Common myeloid progenitor, CD34-positive (primary cell): ENCODE data around the gene NEK10.

Experiments used
- CTCF ChIA-PET: fragments of 350-600 bp; sonication (Branson Sonifier 250); formaldehyde crosslinking; loops from one replicate; lab custom pipeline; 2021; ENCODE audit warnings: antibody characterized with exemption; lab: Charles Lee
- POLR2A ChIA-PET: fragments of 350-600 bp; sonication (Branson Sonifier 250); formaldehyde crosslinking; loops from one replicate; lab custom pipeline; 2021; ENCODE audit warnings: antibody characterized with exemption; lab: Charles Lee
- DNase-seq, 3 donors: peaks; one replicate each; pipeline versions ENCODE4 v3.0.0 to v3.0.0-alpha.2; 2013
- H3K27ac ChIP-seq, 2 experiments: 1 replicate in 1 of 2; 2 replicates in 1 of 2; pipeline ENCODE4 v1.7.0; 2013; ENCODE audit warnings: inconsistent platforms in 2 of 2, low read length in 2 of 2, mild to moderate bottlenecking in 2 of 2, low read depth in 1 of 2, moderate library complexity in 1 of 2; ENCODE audit not compliant: severe bottlenecking in 2 of 2, insufficient read depth in 1 of 2, poor library complexity in 1 of 2
- H3K27me3 ChIP-seq, 5 experiments: replicated peaks in 2 of 5; 1 replicate in 3 of 5; 2 replicates in 2 of 5; pipeline versions ENCODE4 v1.6.1 to v1.7.0; 2013; ENCODE audit warnings: low read length in 4 of 5, mild to moderate bottlenecking in 2 of 5, moderate library complexity in 2 of 5, inconsistent platforms in 1 of 5; ENCODE audit not compliant: insufficient read depth in 5 of 5, control insufficient read depth in 4 of 5
- H3K36me3 ChIP-seq, 4 experiments: 1 replicate in 2 of 4; 2 replicates in 2 of 4; pipeline versions ENCODE4 v1.6.1 to v1.7.0; 2013; ENCODE audit warnings: low read length in 3 of 4, control low read depth in 1 of 4, mild to moderate bottlenecking in 1 of 4; ENCODE audit not compliant: control insufficient read depth in 4 of 4, insufficient read depth in 4 of 4
- H3K4me1 ChIP-seq, 4 experiments: 1 replicate in 3 of 4; 2 replicates in 1 of 4; pipeline versions ENCODE4 v1.6.1 to v1.7.1; 2013; ENCODE audit warnings: low read length in 3 of 4, mild to moderate bottlenecking in 3 of 4, control low read depth in 1 of 4, inconsistent platforms in 1 of 4, moderate library complexity in 1 of 4; ENCODE audit not compliant: control insufficient read depth in 4 of 4, insufficient read depth in 4 of 4; ENCODE audit errors: control extremely low read depth in 1 of 4
- H3K4me3 ChIP-seq, 7 experiments: 1 replicate in 4 of 7; 2 replicates in 3 of 7; pipeline versions ENCODE4 v1.5.1 to v1.7.0; 2013; ENCODE audit warnings: mild to moderate bottlenecking in 7 of 7, low read length in 6 of 7, moderate library complexity in 6 of 7, inconsistent platforms in 2 of 7, low read depth in 2 of 7, control low read depth in 1 of 7; ENCODE audit not compliant: insufficient read depth in 4 of 7, control insufficient read depth in 1 of 7; ENCODE audit errors: extremely low read depth in 1 of 7
- H3K9me3 ChIP-seq, 5 experiments: 1 replicate in 4 of 5; 2 replicates in 1 of 5; pipeline versions ENCODE4 v1.6.1 to v1.7.1; 2013; ENCODE audit warnings: low read length in 4 of 5, mild to moderate bottlenecking in 2 of 5, inconsistent platforms in 1 of 5, low read depth in 1 of 5, moderate library complexity in 1 of 5; ENCODE audit not compliant: control insufficient read depth in 4 of 5, insufficient read depth in 2 of 5; ENCODE audit errors: control extremely low read depth in 1 of 5
- WGBS: methylation state at CpG from one replicate; pipeline ENCODE4 v1.1.5; 2013; ENCODE audit not compliant: insufficient coverage; 5-methylcytosine and 5-hydroxymethylcytosine counted together

NEK10 gene

DNA sequence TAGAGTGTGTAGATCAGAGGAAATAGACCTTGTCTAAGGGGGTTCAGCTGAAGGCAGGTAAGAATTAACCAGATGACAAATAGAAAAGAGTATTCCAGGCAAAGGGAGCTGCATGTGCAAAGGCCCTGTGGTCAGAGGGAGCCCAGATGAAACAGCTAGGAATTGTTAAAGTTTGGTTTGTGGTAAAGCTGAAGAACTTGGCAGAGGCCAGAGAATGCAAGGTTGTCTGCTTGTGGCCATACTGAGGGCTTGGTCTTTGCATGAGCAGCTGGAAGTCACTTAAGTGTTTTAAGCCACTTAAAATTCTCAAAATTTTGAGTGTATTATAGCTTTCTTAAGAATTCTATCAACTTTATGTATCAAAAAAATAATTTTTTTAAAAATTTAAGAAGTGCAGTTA, 116.5 kb downstream of the NEK10 start:
- ChIA-PET CTCF (no interaction called here), POLR2A (interaction anchor here (0.6 kb wide), 1 partner anchor 13 kb away, joined by 4 read pairs; no protein-coding TSS in a partner anchor)
- Histone ChIP-seq H3K36me3 (no peaks in the 10 kb centered on the region), H3K4me1 (no peaks in the 10 kb centered on the region), H3K4me3 (no peak overlapping the region), H3K27me3 (no peaks in the 10 kb centered on the region), H3K9me3 (no peaks in the 10 kb centered on the region), H3K27ac (no peak overlapping the region)
- DNase-seq: no peak

DNA sequence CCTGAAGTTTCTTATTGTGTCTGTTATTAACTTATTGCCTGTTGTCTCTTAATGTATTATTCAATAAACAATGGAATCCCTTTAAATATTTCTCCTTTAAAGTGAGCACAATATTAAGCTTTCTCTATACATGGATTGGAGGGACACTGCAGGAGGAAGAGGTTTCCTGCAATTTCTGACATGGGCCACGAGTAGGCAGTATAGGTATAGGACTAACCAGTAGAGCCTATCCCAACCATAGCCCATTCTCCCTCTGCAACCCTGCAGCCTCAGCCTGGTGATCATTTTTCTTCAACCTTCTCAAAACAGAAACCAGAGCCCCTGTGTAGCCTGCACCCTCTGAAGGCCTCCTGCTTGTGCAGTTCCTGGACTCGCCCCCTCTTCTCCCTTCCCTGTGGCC, 124.8 kb downstream of the NEK10 start:
- Histone ChIP-seq H3K36me3 (no peaks in the 10 kb centered on the region), H3K27ac (no peak overlapping the region), H3K9me3 (no peaks in the 10 kb centered on the region), H3K4me3 (no peak overlapping the region), H3K27me3 (no peaks in the 10 kb centered on the region), H3K4me1 (no peaks in the 10 kb centered on the region)
- 71% methylated on average over 1 of the region's 2 CpGs for WGBS
- POLR2A ChIA-PET: no interaction called here
- no peak for DNase-seq
- CTCF ChIA-PET: no interaction called here

DNA sequence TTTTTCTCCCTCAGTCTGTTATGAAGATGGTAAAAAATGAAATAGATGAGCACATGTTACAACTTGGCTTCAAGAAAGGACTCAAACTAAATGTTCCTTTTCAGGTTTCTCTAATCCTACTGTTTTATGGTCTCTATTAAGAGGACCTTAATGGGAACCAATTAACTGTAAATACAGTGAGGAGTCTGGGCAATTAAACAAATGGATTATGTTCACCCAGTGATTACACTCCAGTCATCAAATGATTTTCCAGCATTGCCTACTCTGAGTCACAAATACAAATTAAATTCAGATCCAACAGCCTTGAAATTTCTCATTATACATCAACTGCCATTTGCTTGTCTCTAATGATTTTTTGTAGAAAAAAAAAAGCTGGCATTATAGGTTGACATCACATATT, 129.2 kb downstream of the NEK10 start:
- CTCF ChIA-PET: no interaction called here
- POLR2A ChIA-PET: interaction anchor here (0.6 kb wide), 1 partner anchor 13 kb away, joined by 4 read pairs; no protein-coding TSS in a partner anchor

DNA sequence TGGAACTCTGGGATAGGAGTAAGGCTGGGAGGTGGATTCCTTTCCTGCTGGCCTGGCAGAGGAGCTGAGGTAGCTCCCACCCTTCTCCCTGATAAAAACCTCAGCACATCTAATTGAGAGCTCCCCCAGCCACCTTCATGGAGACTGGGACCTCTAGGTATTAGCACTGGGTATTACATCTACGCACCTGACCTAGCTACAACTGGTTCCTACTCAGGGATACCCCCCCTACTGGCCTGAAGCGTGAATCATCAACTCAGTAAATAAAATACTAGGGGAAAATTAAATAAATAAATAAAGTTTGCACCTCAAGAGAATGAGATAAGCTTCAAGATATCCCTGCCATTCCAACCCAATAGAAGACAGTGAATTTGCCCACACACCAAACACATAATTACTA, 140.4 kb downstream of the NEK10 start:
- no CpG with 5 or more reads among the region's 2 CpGs for WGBS
- H3K27ac ChIP-seq: no peak overlapping the region
- no peaks in the 10 kb centered on the region for H3K9me3 ChIP-seq
- no peak for DNase-seq
- no peak overlapping the region for H3K4me3 ChIP-seq
- H3K27me3 ChIP-seq: no peaks in the 10 kb centered on the region
- ChIA-PET CTCF (no interaction called here), POLR2A (no interaction called here)
- H3K36me3 ChIP-seq: no peaks in the 10 kb centered on the region
- H3K4me1 ChIP-seq: no peaks in the 10 kb centered on the region

More for the DNA sequence above, 129.2 kb downstream of the NEK10 start:
- peaks cover 0 to 17% (median 4%) of the 10 kb centered on the region in 5 experiments for H3K9me3 ChIP-seq
- no peaks in the 10 kb centered on the region for H3K36me3 ChIP-seq
- DNase-seq: no peak
- no peaks in the 10 kb centered on the region for H3K27me3 ChIP-seq
- no peaks in the 10 kb centered on the region for H3K4me1 ChIP-seq
- H3K4me3 ChIP-seq: no peak overlapping the region
- H3K27ac ChIP-seq: no peak overlapping the region

DNA sequence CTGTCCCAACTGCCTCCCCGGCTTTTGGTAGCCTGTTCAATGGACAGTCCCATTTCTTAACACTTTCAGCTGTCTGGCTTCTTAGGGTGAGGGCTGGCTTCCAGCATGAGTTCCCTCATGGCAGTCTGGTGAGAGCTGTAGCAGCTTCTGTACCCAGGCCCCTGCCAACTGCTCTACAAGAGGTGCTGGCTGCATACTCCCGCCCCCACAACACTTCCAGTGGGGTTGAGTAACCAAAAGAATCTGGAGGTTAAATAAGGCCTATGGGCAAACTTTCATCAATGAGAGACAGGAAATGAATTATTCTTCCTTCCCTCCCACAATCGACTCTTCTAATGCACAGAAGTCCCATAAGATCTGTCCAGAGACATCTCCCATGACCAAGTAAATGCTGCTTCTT, 145.0 kb downstream of the NEK10 start:
- CTCF ChIA-PET: no interaction called here

DNA sequence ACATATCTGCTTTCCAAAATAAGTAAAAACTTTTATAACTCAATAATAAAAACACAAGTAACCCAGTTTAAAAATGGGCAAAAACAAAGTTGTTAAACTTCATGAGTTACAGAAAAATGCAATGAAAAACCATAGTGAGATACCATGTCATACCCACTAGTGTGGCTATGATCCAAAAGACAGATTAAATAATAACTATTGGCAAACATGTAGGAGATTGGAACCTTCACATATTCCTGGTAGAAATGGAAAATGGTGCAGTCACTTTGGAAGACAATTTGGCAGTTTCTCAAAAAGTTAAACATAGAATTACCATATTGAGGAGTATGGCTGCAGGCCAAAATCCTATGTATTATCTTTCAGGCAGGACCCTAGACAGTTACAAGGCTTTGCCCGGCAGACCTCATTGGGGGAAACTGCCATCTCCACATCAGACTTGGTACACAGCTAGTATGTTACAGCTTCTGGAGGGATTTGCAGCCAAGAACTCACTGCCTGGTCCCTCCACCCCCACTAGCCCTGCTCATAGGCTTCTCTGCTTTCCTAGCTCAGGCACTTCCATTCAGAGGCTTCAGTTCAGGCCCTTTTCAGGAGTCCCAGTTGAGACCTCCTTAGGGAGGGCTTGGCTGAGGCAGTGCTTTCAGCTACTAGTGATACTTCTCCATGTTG, 147.8 kb downstream of the NEK10 start:
- H3K36me3 ChIP-seq: no peaks in the 10 kb centered on the region
- CTCF ChIA-PET: no interaction called here
- WGBS: 100% methylated on average over 1 of the region's 1 CpG
- no peaks in the 10 kb centered on the region for H3K9me3 ChIP-seq
- no peaks in the 10 kb centered on the region for H3K4me1 ChIP-seq
- H3K27me3 ChIP-seq: no peaks in the 10 kb centered on the region
- no peak overlapping the region for H3K27ac ChIP-seq
- no peak for DNase-seq
- POLR2A ChIA-PET: no interaction called here
- no peak overlapping the region for H3K4me3 ChIP-seq

More for the DNA sequence above, 145.0 kb downstream of the NEK10 start:
- DNase-seq: no peak
- no peaks in the 10 kb centered on the region for H3K27me3 ChIP-seq
- no peaks in the 10 kb centered on the region for H3K4me1 ChIP-seq
- H3K36me3 ChIP-seq: no peaks in the 10 kb centered on the region
- 89% methylated on average over 3 of the region's 3 CpGs for WGBS
- H3K9me3 ChIP-seq: no peaks in the 10 kb centered on the region
- no peak overlapping the region for H3K4me3 ChIP-seq
- no peak overlapping the region for H3K27ac ChIP-seq
- POLR2A ChIA-PET: no interaction called here

DNA sequence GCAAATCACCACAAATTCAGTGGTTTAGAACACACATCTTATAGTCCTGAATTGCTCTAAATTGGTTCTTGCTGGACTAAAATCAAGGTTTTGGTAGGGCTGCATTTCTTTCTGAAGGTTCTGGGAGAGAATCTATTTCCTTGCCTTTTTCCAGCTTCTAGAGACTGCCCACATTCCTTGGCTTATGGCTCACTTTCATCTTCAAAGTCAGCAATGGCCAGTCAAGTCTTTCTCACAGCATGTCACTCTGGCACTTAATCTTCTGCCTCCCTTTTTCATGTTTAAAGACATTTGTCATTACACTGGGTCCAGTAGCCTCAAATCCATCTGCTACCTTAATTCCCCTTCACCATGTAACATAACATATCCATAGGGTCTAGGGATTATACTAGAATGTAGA, 149.0 kb downstream of the NEK10 start:
- H3K27me3 ChIP-seq: no peaks in the 10 kb centered on the region
- H3K9me3 ChIP-seq: no peaks in the 10 kb centered on the region
- H3K27ac ChIP-seq: no peak overlapping the region
- H3K4me3 ChIP-seq: no peak overlapping the region
- CTCF ChIA-PET: no interaction called here
- DNase-seq: no peak
- H3K36me3 ChIP-seq: no peaks in the 10 kb centered on the region
- H3K4me1 ChIP-seq: no peaks in the 10 kb centered on the region
- POLR2A ChIA-PET: no interaction called here
